Right lobe of liver (tissue), 4 donors: Measurements from ENCODE around the gene PPDPF.

ENCODE experiments used
- CTCF ChIP-seq, 4 donors: fragments of 200-600 bp in 3 of 4; fragments of 450-650 bp in 1 of 4; IDR thresholded peaks; one replicate each; pipeline versions ENCODE4 v1.5.1 to v1.8.0; 2016 to 2022; ENCODE audit warnings: antibody characterized with exemption in 4 of 4, mild to moderate bottlenecking in 2 of 4
- POLR2A ChIP-seq: fragments of 450-650 bp; IDR thresholded peaks from one replicate; pipeline ENCODE4 v1.6.1; 2017; ENCODE audit warnings: antibody characterized with exemption, mild to moderate bottlenecking
- donor health status: DM: no; HTN: no; CAD: no.
- donor health status: DM: no; HTN: no; CAD: no.
- donor health status: DM: no; HTN: yes; CAD: no.

DNA sequence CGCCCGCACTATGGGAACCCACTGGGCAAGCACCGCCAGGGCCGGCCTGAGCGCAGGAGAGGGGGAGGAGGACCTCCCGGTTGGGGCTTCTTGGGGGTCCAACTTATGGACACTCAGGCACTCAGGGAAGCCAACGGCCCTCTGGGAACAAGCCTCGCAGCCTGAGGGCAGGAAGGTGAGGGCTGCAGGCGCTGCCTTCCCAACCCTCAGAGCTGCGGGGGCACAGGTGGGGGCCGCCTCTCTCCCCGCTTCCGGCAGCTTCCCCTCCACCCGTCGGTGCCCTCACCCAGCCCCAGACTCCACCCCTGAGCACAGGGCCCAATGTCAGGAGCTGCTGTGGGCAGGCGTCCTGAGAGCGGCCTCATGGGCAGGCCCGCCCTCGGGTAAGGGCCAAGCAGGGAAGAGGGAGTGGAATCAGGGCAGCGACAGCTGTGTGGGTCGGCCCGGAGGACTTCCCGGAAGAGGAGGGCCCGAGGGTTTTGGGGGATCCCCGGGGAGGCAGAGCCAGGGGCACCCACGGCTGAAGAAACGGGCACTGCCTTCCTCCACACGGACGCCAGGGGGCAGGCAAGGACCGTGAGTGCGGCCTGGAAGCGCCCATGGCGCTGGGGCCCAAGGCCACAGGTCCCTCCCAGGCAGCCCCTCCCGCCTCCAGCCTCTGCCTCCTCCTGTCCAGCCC, 17.1 kb downstream of the PPDPF start:
- TF ChIP-seq CTCF (IDR thresholded peaks at IDR 0.05) = peak; percentile 97 to 99 (median 98)
- peak; percentile 88 for TF ChIP-seq POLR2A
